ENCODE measurements around the gene ZDHHC16.
A peak's percentile ranks its signal among the peaks of the same experiment; 100 is the strongest.

The ZDHHC16 gene

GRCh38 chr10:97425964-97426775 is 19.8 kb upstream of the ZDHHC16 start, which contains the start of gene PGAM1:
TSS of gene PGAM1 (plus strand) at chr10:97426191. CDS start at chr10:97426308, 117 bp downstream.
- Mint-ChIP-seq H3K27ac (peak within 1 kb of the TSS; percentile 96 to 97), H3K9me3 (no peaks in the 10 kb centered on the region), H3K27me3 (no peaks in the 10 kb centered on the region), H3K4me1 (peaks cover 57% of the 10 kb centered on the region), H3K4me3 (peak within 1 kb of the TSS; percentile 78 to 87)
- DNase-seq (peak; percentile 98), ATAC-seq (peak; percentile 86)

DNA sequence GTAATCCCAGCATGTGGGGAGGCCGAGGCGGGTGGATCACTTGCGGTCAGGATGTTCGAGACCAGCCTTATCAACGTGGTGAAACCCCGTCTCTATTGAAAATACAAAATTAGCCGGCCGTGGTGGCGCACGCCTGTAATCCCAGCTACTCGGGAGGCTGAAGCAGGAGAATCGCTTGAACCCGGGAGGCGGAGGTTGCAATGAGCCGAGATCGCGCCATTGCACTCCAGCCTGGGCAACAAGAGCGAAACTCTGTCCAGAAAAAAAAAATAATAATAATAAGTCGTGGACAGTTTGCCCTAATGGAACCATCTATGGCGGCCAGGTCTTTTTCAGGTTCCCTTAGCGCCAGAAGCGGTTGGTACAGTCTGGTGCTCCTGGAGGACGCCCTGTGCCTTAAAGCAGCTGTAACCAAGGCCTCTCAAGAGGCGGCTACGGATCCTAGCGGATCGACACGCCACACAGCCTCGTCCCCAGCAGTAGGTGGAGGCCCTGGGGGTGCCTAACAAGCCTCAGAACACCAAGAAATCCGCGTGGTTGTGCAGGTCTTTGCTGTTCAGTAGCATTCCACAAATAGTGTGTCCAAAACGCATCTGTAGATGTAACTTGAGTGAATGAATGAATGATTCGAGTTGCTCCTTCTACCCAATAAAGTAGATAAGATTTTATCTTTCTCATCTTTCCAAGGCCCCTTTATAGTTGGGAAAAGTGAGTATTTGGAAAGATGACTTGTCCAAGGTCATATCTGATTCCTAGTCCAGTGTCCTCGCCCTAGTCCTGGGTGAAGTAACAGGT is 19.0 kb upstream of the ZDHHC16 start:
- ATAC-seq: no peak
- Mint-ChIP-seq H3K9me3 (no peaks in the 10 kb centered on the region), H3K27ac (peak overlapping the region; percentile 96 to 97), H3K27me3 (no peaks in the 10 kb centered on the region), H3K4me1 (peaks cover 49% of the 10 kb centered on the region), H3K4me3 (peak overlapping the region; percentile 78 to 87)
- no peak for DNase-seq

- Mint-ChIP-seq H3K27ac (peak overlapping the region; percentile 92 to 96), H3K9me3 (no peaks in the 10 kb centered on the region), H3K27me3 (no peaks in the 10 kb centered on the region), H3K4me3 (peak overlapping the region; percentile 78 to 87), H3K4me1 (peaks cover 43% of the 10 kb centered on the region)
- DNase-seq (no peak), ATAC-seq (peak; percentile 55)
These were observed 18.3 kb upstream of the ZDHHC16 start for GRCh38 chr10:97427571-97428179.

DNA sequence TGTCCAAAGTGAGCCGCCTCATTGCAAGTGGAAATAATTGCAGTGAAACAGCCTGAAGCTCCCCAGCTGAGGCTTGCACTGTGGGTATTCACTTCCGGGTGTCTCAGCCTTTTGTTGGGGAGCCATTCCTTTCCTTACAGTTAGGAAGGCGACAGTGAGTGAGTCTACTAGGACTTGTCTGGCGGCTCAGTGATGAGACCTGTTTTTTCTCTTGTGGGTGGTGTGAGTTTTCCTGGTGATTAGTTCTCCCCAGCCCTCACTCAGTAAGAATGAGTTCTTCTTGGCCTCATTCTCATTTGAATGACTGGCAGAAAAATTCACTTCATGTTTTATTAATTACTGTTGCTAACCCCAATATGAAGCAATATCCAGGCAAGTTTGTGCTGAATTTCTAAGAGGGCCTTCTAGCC is 17.4 kb upstream of the ZDHHC16 start:
- H3K9me3 Mint-ChIP-seq: no peaks in the 10 kb centered on the region
- ATAC-seq (no peak), DNase-seq (no peak)
- no peaks in the 10 kb centered on the region for H3K27me3 Mint-ChIP-seq
- H3K4me1 Mint-ChIP-seq: peaks cover 34% of the 10 kb centered on the region
- H3K27ac Mint-ChIP-seq: peak overlapping the region; percentile 67 to 93
- peak overlapping the region; percentile 78 to 82 for H3K4me3 Mint-ChIP-seq

DNA sequence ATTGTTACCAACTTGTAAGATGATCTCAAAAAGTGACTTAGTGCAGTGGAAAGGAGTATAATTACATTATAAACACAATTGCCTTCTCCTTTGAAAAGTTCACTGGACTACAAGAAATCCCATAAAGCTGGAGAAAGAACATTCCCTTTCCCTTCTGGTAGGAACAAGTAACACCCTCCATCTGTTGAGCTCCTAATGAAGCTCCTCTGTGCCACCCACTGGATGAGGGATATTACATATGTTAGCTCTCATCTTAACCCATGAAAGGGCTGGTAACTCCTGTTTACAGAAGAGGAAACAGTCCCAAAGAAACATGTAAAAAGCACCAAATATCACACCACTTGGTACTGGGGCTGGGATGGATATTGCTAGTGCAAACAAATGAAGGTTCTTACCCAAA is 11.9 kb upstream of the ZDHHC16 start:
- DNase-seq (no peak), ATAC-seq (peak; percentile 27)
- peaks cover 18% of the 10 kb centered on the region for H3K4me1 Mint-ChIP-seq
- no peaks in the 10 kb centered on the region for H3K27me3 Mint-ChIP-seq
- no peak overlapping the region for H3K4me3 Mint-ChIP-seq
- no peaks in the 10 kb centered on the region for H3K9me3 Mint-ChIP-seq
- no peak overlapping the region for H3K27ac Mint-ChIP-seq

DNA sequence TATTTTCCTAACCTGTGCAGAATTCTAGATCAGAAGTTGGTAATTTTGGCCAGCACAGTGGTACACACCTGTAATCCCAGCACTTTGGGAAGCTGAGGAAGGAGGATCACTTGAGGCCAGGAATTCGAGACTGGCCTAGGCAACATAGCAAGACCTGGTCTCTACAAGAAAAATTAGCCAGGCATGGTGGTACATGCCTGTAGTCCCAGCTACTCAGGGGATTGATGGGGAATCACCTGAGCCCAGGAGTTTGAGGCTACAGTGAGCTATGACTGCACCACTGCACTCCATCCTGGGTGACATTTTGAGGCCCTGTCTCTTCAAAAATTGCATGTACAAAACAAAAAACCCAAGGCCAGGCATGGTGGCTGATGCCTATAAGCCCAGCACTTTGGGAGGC is 11.4 kb upstream of the ZDHHC16 start:
- ATAC-seq (peak; percentile 63), DNase-seq (no peak)
- Mint-ChIP-seq H3K4me1 (peaks cover 13% of the 10 kb centered on the region), H3K9me3 (no peaks in the 10 kb centered on the region), H3K27ac (no peak overlapping the region), H3K4me3 (no peak overlapping the region), H3K27me3 (no peaks in the 10 kb centered on the region)

- H3K27me3 Mint-ChIP-seq: no peaks in the 10 kb centered on the region
- DNase-seq: no peak
- no peak overlapping the region for H3K4me3 Mint-ChIP-seq
- H3K27ac Mint-ChIP-seq: no peak overlapping the region
- H3K9me3 Mint-ChIP-seq: no peaks in the 10 kb centered on the region
- peaks cover 6% of the 10 kb centered on the region for H3K4me1 Mint-ChIP-seq
- ATAC-seq: peak; percentile 11
These were observed 10.8 kb upstream of the ZDHHC16 start for GRCh38 chr10:97435211-97435610.

GRCh38 chr10:97442277-97442676 is 3.7 kb upstream of the ZDHHC16 start:
- Mint-ChIP-seq H3K4me1 (peaks cover 42% of the 10 kb centered on the region), H3K27me3 (no peaks in the 10 kb centered on the region), H3K9me3 (no peaks in the 10 kb centered on the region), H3K4me3 (no peak overlapping the region), H3K27ac (no peak overlapping the region)
- DNase-seq (no peak), ATAC-seq (no peak)

GRCh38 chr10:97444212-97444611 is 1.8 kb upstream of the ZDHHC16 start:
- Mint-ChIP-seq H3K27ac (peak overlapping the region in 1 of 2 donors; percentile 4), H3K4me1 (peaks cover 60% of the 10 kb centered on the region), H3K4me3 (peak overlapping the region; percentile 98 to 99), H3K9me3 (no peaks in the 10 kb centered on the region), H3K27me3 (no peaks in the 10 kb centered on the region)
- DNase-seq (no peak), ATAC-seq (no peak)

DNA sequence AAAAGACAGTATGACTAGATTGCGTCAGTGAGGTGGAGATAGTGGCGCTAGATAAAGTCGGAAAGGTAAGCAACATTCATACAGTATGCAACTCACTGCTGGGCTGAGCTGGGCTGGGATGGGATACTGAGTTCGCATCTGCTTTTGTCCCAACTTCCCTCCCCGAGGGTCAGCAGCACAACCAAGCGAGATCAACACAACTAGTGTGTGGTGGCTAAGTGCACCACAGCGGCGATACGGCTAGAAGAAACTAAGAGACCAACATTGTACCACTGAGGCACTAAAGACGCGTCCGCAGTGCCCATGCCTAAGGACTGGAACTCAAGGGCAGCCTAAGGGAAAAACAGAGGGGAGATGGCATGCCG is 636 bp upstream of the ZDHHC16 start:
- H3K4me1 Mint-ChIP-seq: peaks cover 63% of the 10 kb centered on the region
- H3K27ac Mint-ChIP-seq: peak overlapping the region; percentile 90 to 99

DNA sequence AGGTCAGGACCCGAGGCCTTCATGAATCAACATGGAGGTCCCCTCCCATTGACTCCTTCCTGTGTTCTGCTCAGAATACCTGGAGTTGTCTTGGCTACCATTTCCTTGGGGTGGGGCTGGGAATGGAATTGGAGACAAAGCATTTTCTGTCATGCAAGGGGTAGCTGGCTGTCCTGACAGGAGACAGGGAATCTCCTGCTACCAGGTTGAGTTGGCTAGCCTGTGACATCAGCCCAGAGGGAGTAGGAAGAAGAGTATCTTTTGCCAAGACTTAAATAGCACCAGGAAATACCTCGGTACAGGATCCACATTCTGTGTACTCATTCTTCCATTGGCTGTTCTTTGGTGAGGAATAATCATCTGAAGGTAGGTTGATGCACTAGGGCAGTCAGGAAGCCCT is 4.9 kb downstream of the ZDHHC16 start:
- DNase-seq: no peak
- peak overlapping the region in 1 of 2 donors; percentile 88 for H3K27ac Mint-ChIP-seq
- ATAC-seq: no peak
- H3K4me3 Mint-ChIP-seq: no peak overlapping the region
- H3K9me3 Mint-ChIP-seq: no peaks in the 10 kb centered on the region
- no peaks in the 10 kb centered on the region for H3K27me3 Mint-ChIP-seq
- peaks cover 80% of the 10 kb centered on the region for H3K4me1 Mint-ChIP-seq

More for the DNA sequence above, 636 bp upstream of the ZDHHC16 start:
- H3K27me3 Mint-ChIP-seq: no peaks in the 10 kb centered on the region
- ATAC-seq (peak; percentile 0), DNase-seq (no peak)
- peak overlapping the region; percentile 98 to 99 for H3K4me3 Mint-ChIP-seq
- H3K9me3 Mint-ChIP-seq: no peaks in the 10 kb centered on the region

GRCh38 chr10:97451605-97452004 is 5.6 kb downstream of the ZDHHC16 start:
- no peaks in the 10 kb centered on the region for H3K9me3 Mint-ChIP-seq
- no peaks in the 10 kb centered on the region for H3K27me3 Mint-ChIP-seq
- H3K4me1 Mint-ChIP-seq: peaks cover 73% of the 10 kb centered on the region
- H3K27ac Mint-ChIP-seq: no peak overlapping the region
- H3K4me3 Mint-ChIP-seq: no peak overlapping the region
- ATAC-seq (no peak), DNase-seq (no peak)

DNA sequence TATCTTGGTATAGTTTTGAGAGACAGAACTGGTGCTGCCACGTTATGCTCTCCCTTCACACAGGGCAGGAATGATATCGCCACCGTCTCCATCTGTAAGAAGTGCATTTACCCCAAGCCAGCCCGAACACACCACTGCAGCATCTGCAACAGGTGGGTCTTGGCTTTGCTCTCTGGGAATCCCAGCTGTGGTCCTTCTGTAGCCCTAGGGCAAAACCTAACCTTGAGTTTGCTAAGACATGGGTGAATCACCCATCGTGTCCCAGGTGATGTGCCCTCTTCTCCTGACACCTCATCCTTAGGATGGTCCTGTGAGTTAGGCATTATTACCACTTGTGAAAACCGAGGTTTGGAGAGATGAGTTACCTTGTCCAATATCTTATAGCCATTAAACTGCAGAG is 6.4 kb downstream of the ZDHHC16 start:
- ATAC-seq: no peak
- H3K27ac Mint-ChIP-seq: no peak overlapping the region
- H3K4me3 Mint-ChIP-seq: no peak overlapping the region
- H3K9me3 Mint-ChIP-seq: no peaks in the 10 kb centered on the region
- H3K27me3 Mint-ChIP-seq: no peaks in the 10 kb centered on the region
- H3K4me1 Mint-ChIP-seq: peaks cover 65% of the 10 kb centered on the region
- no peak for DNase-seq

- Mint-ChIP-seq H3K27me3 (no peaks in the 10 kb centered on the region), H3K4me1 (peaks cover 47% of the 10 kb centered on the region), H3K9me3 (no peaks in the 10 kb centered on the region), H3K27ac (peak overlapping the region; percentile 92 to 99), H3K4me3 (peak overlapping the region; percentile 46 to 54)
- ATAC-seq (peak; percentile 80), DNase-seq (peak in 1 of 2 donors; percentile 19)
These were observed 8.5 kb downstream of the ZDHHC16 start for GRCh38 chr10:97454330-97455036.

GRCh38 chr10:97456034-97456685 is 10.2 kb downstream of the ZDHHC16 start:
- H3K9me3 Mint-ChIP-seq: no peaks in the 10 kb centered on the region
- no peak for DNase-seq
- H3K4me1 Mint-ChIP-seq: peaks cover 36% of the 10 kb centered on the region
- no peak overlapping the region for H3K4me3 Mint-ChIP-seq
- no peak overlapping the region for H3K27ac Mint-ChIP-seq
- no peaks in the 10 kb centered on the region for H3K27me3 Mint-ChIP-seq
- ATAC-seq: no peak

Measured in stimulated activated naive CD8-positive, alpha-beta T cell treated with anti-CD3 and anti-CD28 coated beads, Interleukin-15, amount 100 ng/mL, for 72 hours (primary cell).